GM18870 (cell line): ENCODE measurements around the gene PIK3CA.

ENCODE experiments used
- ATAC-seq: cut with Tn5 transposase; IDR thresholded peaks from one replicate; pipeline ENCODE4 v1.9.1; 2021; ENCODE audit warnings: moderate library complexity; ENCODE audit not compliant: unreplicated experiment

The PIK3CA gene

GRCh38 chr3:179156170-179156569 is 8.0 kb downstream of the PIK3CA start:
- ATAC-seq, result no peak

GRCh38 chr3:179156775-179157174 is 8.6 kb downstream of the PIK3CA start:
- no peak for ATAC-seq

- ATAC-seq, result peak; percentile 84
Observed at GRCh38 chr3:179158336-179159039, 10.3 kb downstream of the PIK3CA start.

- ATAC-seq, result no peak
Observed at GRCh38 chr3:179163503-179163902, 15.3 kb downstream of the PIK3CA start.

GRCh38 chr3:179164857-179165256 is 16.7 kb downstream of the PIK3CA start:
- ATAC-seq, result no peak

GRCh38 chr3:179166561-179167201 is 18.5 kb downstream of the PIK3CA start:
- no peak for ATAC-seq

GRCh38 chr3:179168918-179169317 is 20.8 kb downstream of the PIK3CA start:
- peak; percentile 50 for ATAC-seq

GRCh38 chr3:179172546-179172945 is 24.4 kb downstream of the PIK3CA start:
- no peak for ATAC-seq

- peak; percentile 59 for ATAC-seq
Observed at GRCh38 chr3:179174316-179174715, 26.2 kb downstream of the PIK3CA start.

- ATAC-seq, result no peak
Observed at GRCh38 chr3:179174898-179175297, 26.7 kb downstream of the PIK3CA start.

- no peak for ATAC-seq
Observed at GRCh38 chr3:179175358-179175757, 27.2 kb downstream of the PIK3CA start.

- ATAC-seq, result no peak
Observed at GRCh38 chr3:179177611-179178010, 29.5 kb downstream of the PIK3CA start.

GRCh38 chr3:179179256-179179655 is 31.1 kb downstream of the PIK3CA start:
- ATAC-seq, result no peak

- ATAC-seq, result peak; percentile 38
Observed at GRCh38 chr3:179179979-179180759, 32.0 kb downstream of the PIK3CA start.

GRCh38 chr3:179181021-179181472 is 32.9 kb downstream of the PIK3CA start:
- peak; percentile 69 for ATAC-seq

- no peak for ATAC-seq
Observed at GRCh38 chr3:179181993-179182551, 33.9 kb downstream of the PIK3CA start.

GRCh38 chr3:179182902-179183301 is 34.7 kb downstream of the PIK3CA start:
- no peak for ATAC-seq

GRCh38 chr3:179184826-179185225 is 36.7 kb downstream of the PIK3CA start:
- no peak for ATAC-seq

- no peak for ATAC-seq
Observed at GRCh38 chr3:179186426-179186825, 38.3 kb downstream of the PIK3CA start.

GRCh38 chr3:179189759-179190158 is 41.6 kb downstream of the PIK3CA start:
- no peak for ATAC-seq

- no peak for ATAC-seq
Observed at GRCh38 chr3:179190581-179190980, 42.4 kb downstream of the PIK3CA start.
